Left ventricle myocardium superior (tissue), 1 donor: ENCODE data around the gene KCNE1. TPM values are rescaled to one million over a fixed set of nuclear protein-coding genes. Genes with fewer than 3 reads are reported as not detected.
"Not testable (repeated sequence)": the region's sequence is repeated elsewhere in the genome, so short reads cannot be mapped to it uniquely, and the experiment has no call there.

Experiments used
- ATAC-seq: fragments of 200-7000 bp; cut with Tn5 transposase; one replicate; pipeline ENCODE4 v1.9.1; 2020; ENCODE audit warnings: mild to moderate bottlenecking, moderate library complexity
- DNase-seq: peaks from one replicate; pipeline ENCODE4 v3.0.0-alpha.2; 2020
- intact Hi-C: fragments of 100-400 bp; cut with micrococcal nuclease; formaldehyde crosslinking; loops from one replicate; pipeline ENCODE4 v1.11.0; 2022
- long read RNA-seq: library from polyadenylated mRNA; unstranded; transcript quantifications from one replicate; pipeline ENCODE4 v2.0.0, GENCODE V29; 2021
- total RNA-seq: library from RNA; stranded (reverse); fragmentation: NEBNext Ultra II Directional; extraction: Animal tissue kit (Norgen Biotek cat#: 25700); gene quantifications from one replicate; pipeline ENCODE4 v1.2.1, GENCODE V29; 2021
- donor health status: DM: no; HTN: yes; CAD: no; lungs with severe emphysema.

Gene KCNE1
- 5.3 TPM for total RNA-seq
- long read RNA-seq, partial matches to known transcripts = 0 of 2 reads
- long read RNA-seq, other reads (novel, unspliced or antisense) = 1 of 2 reads

DNA sequence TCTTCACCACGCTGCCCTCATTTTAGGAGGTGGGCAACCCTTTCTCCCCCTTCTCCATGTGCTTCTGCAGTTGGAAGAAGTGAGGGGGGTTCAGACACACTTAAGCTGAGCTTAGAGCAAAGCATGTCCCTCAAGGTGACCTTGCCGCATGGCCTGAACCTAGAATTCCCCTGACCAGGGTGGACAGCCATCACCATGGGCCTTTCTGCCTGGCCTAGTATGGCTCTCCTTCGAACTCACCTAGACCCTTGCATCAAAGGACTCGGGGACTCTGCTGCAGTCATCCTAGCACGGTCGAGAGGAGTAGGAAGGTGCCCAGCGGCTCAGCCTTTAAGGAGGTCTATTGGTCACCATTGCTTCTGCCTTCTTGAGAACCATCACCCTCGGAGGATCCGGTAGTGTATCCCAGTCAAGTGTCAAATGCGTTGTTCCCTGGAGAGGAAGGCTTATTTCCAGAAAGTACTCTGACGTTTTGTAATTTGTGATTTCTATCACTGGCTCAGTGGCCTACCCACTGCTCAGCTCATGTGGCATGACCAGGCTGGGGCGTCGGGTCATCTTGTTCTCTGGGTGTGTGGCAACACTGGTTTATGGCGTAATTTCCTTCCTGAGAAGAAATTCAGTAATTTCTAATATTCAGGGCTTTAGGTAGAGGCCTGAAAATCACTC, at the start of gene KCNE1:
TSS of gene KCNE1 (minus strand) at position 424 of the 669 bp plus-strand sequence. CDS start 62,576 bp downstream, outside the sequence.
- ATAC-seq = peak; percentile 37
- peak; percentile 49 for DNase-seq
- intact Hi-C loops = no loop called here

- DNase-seq = no peak
- intact Hi-C loops = no loop called here
These were observed 49.8 kb upstream of the KCNE1 start for GRCh38 chr21:34561806-34562205.

GRCh38 chr21:34560609-34561008, 48.6 kb upstream of the KCNE1 start:
- DNase-seq (no peak), ATAC-seq (no peak)
- intact Hi-C loops = no loop called here

More at GRCh38 chr21:34561806-34562205, 49.8 kb upstream of the KCNE1 start:
- ATAC-seq = no peak

DNA sequence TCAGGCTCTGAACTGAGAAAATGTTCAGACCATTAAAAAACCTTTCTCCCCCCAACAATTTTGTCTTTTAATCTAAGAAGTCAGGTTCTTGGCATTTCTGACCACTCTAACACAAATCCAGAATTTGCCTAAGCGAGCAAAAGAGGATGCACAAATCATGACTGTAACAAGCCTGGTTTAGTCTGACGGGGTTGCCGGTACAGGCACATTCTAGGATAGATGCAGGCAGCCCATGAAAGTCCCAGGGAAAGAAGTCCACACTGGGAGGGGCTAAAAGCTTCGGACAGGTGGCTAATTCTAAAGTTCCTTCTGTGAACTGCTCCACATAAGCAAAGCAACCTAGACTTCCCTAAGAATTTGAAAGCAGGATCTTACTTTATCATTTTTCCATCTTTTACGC, 48.0 kb upstream of the KCNE1 start:
- intact Hi-C loops = no loop called here
- DNase-seq (no peak), ATAC-seq (no peak)

- ATAC-seq (no peak), DNase-seq (no peak)
- intact Hi-C loops = no loop called here
These were observed 47.1 kb upstream of the KCNE1 start for GRCh38 chr21:34559089-34559631.

GRCh38 chr21:34558166-34558565, 46.2 kb upstream of the KCNE1 start:
- no peak for DNase-seq
- intact Hi-C loops = no loop called here
- no peak for ATAC-seq

DNA sequence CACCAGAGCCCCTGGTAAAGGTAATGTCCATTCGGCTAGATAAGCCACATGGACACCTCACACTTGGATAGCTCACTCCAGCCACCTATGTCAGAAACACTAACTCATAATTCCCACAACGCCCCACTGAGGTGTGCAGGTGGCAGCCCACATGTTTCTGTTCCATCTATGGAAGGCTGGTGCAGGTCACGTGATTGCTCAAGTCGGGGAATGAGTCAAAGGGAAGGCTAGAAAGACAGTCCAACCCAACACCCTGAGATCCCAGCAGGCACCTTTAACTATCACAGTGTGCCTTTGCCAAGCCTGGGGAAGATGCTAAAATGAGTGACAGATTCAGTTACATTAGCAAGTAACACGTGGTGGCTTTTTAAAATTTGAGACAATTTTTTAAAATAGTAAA, 45.3 kb upstream of the KCNE1 start:
- intact Hi-C loops = no loop called here
- DNase-seq (no peak), ATAC-seq (no peak)

DNA sequence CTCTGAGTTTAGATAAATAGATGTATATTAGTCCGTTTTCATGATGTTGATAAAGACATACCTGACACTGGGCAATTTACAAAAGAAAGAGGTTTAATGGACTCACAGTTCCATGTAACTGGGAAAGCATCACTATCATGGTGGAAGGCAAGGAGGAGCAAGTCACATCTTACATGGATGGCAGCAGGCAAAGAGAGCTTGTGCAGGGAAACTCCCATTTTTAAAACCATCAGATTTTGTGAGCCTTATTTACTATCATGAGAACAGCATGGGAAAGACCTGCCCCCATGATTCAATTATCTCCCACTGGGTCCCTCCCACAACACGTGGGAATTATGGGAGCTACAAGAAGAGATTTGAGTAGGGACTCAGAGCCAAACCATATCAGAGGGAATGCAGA, 42.7 kb upstream of the KCNE1 start:
- ATAC-seq, intact Hi-C loops, DNase-seq: not testable (repeated sequence)

DNA sequence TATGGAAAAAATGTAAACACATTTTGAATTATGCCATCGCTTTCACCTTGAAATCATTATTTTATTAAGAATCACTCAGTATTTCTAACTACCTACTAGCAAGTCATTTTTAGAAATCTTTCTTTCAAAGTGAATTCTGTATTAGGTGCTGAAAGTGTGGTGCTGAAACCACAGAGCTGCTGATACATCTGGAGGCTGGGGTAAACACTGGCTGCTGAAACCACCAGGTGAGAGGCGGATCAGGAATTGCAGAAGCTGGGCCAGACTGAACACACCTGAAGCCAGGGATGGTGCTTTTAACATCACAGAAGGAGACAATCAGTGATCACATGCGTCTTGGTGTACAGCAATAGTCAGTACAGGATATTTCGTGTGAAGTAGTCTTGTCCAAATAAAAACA, 42.2 kb upstream of the KCNE1 start:
- ATAC-seq (no peak), DNase-seq (no peak)
- intact Hi-C loops = no loop called here

DNA sequence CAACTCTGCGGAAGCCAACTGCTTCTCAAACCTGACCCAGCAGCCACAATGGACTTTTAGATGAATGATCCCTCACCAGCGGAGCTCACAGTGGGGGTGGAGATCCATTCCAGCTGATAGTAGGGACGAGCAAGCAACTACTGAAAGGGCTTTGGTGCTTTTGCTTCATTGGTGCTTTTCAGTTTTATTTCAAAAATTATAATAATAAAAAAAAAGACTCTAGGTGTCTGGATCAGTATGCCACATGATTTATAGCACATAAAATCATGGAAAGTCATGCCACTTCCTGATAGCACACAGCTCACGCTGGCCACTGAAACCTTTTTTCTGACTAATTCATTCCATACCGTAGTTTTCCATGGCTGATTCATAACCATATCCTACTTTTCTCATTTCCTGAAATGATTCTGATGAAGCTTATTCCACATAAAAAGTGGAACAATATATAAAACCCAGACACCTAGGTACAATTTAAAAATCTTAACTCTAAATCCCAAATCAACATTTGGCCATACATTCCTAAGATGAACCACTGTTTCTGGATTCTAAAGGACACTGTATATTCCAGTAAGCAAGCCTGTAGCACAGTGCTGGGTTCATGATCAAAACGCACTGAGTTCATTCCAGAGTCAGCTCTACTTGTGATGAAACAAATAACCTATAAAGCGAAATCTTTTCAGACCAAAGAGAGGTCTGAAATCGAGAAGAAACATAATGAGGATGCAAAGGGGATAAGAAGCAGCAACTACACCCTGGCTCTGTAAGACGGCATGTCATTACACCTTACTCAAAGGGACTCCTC, 41.3 kb upstream of the KCNE1 start:
- ATAC-seq (no peak), DNase-seq (no peak)
- intact Hi-C loops = no loop called here

GRCh38 chr21:34552360-34553098, 40.5 kb upstream of the KCNE1 start:
- intact Hi-C loops = no loop called here
- no peak for DNase-seq
- no peak for ATAC-seq

DNA sequence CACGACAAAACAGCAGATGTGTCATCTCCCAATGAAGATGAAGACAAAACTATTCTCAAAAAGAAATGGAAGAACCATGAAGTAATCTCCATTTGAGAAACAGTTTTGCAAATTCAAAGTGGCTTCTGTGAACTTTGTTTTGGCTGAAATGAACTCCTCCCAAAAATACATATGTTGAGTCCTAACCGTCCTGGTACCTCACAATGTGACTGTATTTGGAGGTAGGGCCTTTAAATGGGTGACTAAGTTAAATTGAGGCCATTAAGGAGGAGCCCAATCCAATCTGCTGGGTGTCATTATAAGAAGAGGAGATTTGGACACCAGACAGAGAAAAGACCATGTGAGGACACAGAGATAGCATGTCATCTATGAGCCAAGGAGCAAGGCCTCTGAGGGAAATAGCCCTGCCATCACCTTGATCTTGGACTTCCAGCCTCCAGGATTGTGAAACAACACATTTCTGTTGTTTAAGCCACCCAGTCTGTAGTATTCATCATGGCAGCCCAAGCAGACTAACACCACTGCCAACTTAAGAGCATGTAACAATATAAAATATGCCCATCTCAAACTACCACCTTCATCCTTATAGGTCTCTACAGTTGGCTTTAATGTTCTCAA, 38.3 kb upstream of the KCNE1 start:
- no peak for DNase-seq
- intact Hi-C loops = no loop called here
- ATAC-seq = no peak

DNA sequence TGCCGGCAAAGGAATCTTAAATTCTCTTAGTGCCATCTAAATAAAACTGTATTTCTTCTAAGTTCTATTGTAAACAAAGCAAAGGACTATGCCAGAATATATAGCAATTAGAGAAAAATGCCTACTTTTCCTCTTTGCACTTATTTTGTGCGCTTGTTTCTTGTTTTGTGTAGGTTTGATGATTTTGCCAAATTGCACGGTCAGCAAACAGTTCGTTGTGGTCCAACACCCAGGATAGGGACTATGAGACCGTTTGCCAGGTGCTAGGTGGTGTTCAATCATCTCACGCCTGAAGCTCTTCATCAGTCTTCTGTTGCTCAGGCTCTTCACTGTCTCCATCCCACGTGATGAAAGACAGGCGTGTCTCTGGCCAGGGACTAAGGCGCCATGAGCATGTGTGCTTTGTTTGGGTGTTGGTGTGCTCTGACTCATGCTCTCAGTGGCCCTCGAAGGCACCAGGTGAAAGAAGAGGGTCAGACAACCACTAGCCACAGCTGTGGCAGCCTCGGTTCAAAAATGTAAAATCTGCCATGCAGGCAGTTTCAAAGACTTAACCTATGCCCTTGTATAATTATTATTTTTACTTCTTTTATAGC, 36.9 kb upstream of the KCNE1 start:
- DNase-seq = no peak
- intact Hi-C loops = no loop called here
- ATAC-seq = no peak

- no peak for ATAC-seq
- intact Hi-C loops = no loop called here
These were observed 34.5 kb upstream of the KCNE1 start for GRCh38 chr21:34546542-34546941.

GRCh38 chr21:34545079-34545884, 33.3 kb upstream of the KCNE1 start:
- ATAC-seq = peak; percentile 79
- intact Hi-C loops = no loop called here
- DNase-seq = no peak

More at GRCh38 chr21:34546542-34546941, 34.5 kb upstream of the KCNE1 start:
- DNase-seq = no peak

- DNase-seq (peak; percentile 56), ATAC-seq (peak; percentile 56)
- intact Hi-C loops = no loop called here
These were observed 32.1 kb upstream of the KCNE1 start for GRCh38 chr21:34544032-34544496.

DNA sequence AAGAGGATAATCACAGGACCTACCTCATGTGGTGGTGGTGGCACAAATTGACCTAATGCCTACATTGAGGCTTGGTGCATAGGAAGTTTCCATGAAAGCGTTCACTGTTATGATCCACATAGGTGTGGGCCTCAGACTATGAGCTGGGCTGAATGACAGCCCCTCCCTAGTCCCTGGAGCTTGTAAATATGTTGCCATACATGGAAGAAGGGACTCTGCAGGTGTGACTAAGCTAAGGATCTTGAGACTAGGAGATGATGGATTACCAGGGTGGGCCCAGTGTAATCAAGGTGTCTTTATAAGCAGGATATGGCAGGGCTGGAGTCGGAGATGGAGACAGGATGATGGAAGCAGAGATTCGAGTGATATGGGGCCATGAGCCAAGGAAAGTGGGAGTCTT, 31.0 kb upstream of the KCNE1 start:
- intact Hi-C loops = no loop called here
- no peak for ATAC-seq
- DNase-seq = no peak

- intact Hi-C loops = no loop called here
- DNase-seq (no peak), ATAC-seq (no peak)
These were observed 28.2 kb upstream of the KCNE1 start for GRCh38 chr21:34540206-34540605.
